ENCODE data around the gene MAML1.

DNA sequence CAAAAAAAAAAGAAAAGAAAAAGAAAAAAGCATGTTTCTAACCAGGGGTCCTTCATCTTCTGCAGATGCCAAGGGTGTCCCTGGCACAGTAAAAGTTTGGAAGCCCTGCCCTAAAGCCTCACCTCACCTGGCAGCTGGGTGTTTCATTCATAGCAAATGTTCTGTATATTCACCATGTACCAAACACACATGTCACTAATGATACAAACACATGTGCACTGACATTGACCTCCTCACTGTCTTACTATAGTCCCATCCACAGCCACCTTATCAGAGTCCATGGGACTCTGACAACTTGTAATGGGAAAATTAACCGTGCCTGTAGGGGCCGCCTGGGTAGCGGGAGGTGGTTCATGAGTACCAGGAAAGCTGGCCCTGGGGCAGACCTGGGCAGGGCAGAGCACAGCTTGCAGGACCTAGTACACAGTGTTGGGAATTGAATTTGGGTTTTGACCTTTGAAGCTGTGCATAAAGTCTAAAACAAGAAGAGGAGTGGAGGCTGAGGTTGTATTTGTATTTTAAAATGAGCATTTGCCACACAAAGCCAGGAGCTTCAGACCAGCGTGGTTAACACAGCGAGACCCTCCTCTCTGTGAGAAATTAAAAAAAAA is 80.5 kb downstream of the MAML1 start:
- no peak for TF ChIP-seq POLR2A (IDR thresholded peaks at IDR 0.05)
- TF ChIP-seq, protein P1, sequence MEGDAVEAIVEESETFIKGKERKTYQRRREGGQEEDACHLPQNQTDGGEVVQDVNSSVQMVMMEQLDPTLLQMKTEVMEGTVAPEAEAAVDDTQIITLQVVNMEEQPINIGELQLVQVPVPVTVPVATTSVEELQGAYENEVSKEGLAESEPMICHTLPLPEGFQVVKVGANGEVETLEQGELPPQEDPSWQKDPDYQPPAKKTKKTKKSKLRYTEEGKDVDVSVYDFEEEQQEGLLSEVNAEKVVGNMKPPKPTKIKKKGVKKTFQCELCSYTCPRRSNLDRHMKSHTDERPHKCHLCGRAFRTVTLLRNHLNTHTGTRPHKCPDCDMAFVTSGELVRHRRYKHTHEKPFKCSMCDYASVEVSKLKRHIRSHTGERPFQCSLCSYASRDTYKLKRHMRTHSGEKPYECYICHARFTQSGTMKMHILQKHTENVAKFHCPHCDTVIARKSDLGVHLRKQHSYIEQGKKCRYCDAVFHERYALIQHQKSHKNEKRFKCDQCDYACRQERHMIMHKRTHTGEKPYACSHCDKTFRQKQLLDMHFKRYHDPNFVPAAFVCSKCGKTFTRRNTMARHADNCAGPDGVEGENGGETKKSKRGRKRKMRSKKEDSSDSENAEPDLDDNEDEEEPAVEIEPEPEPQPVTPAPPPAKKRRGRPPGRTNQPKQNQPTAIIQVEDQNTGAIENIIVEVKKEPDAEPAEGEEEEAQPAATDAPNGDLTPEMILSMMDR (IDR thresholded peaks at IDR 0.05) = peak in 3 of 4 donors; percentile 5 to 32 (median 15)

Measured in right lobe of liver (tissue), 4 donors.